SKM-1 treated with dmso at 0.1 percent for 144 hours (cell line): ENCODE measurements around the gene GALNT12.

Source experiments
- DNase-seq: peaks from one replicate; lab custom pipeline; 2025; ENCODE audit not compliant: unreplicated experiment; lab: John Stamatoyannopoulos, UW

GALNT12 gene

GRCh38 chr9:98781588-98782383 lies 25.7 kb upstream of the GALNT12 start:
- no peak for DNase-seq

- no peak for DNase-seq
Observed at GRCh38 chr9:98783518-98784226, 23.8 kb upstream of the GALNT12 start.

- DNase-seq = no peak
Observed at GRCh38 chr9:98784831-98785806, 22.4 kb upstream of the GALNT12 start.

GRCh38 chr9:98786750-98787510 lies 20.5 kb upstream of the GALNT12 start:
- no peak for DNase-seq

DNA sequence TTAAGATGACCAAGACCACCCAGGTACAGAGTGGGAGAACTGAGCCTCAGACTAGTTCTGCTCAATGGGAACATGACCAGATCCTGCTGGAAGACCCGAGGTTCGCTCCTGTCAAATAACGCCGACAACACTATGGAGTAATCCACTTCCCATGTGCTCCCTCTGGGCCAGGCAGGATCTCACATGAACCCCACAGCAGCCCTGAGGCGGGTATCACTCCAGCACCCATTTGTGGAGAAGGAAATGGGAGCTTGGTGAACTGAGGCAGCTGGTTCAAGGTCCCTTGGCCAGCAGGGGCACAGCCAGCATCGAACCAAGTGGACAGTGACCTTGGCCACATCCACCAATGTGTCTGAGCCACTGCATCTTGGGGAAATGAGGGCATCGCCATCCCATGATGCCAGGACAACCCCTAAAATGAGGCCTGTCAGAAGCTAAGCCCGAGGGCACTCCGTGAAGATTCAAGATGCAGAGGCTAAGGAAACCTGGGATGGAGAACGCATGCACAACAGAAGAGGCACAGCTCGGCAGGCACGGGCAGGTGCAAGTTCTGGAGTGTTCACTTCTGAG lies 19.6 kb upstream of the GALNT12 start:
- DNase-seq = no peak

GRCh38 chr9:98789483-98790133 lies 17.9 kb upstream of the GALNT12 start:
- DNase-seq = no peak

- DNase-seq = no peak
Observed at GRCh38 chr9:98790134-98790841, 17.2 kb upstream of the GALNT12 start.

- peak; percentile 44 for DNase-seq
Observed at GRCh38 chr9:98790842-98791607, 16.4 kb upstream of the GALNT12 start.

DNA sequence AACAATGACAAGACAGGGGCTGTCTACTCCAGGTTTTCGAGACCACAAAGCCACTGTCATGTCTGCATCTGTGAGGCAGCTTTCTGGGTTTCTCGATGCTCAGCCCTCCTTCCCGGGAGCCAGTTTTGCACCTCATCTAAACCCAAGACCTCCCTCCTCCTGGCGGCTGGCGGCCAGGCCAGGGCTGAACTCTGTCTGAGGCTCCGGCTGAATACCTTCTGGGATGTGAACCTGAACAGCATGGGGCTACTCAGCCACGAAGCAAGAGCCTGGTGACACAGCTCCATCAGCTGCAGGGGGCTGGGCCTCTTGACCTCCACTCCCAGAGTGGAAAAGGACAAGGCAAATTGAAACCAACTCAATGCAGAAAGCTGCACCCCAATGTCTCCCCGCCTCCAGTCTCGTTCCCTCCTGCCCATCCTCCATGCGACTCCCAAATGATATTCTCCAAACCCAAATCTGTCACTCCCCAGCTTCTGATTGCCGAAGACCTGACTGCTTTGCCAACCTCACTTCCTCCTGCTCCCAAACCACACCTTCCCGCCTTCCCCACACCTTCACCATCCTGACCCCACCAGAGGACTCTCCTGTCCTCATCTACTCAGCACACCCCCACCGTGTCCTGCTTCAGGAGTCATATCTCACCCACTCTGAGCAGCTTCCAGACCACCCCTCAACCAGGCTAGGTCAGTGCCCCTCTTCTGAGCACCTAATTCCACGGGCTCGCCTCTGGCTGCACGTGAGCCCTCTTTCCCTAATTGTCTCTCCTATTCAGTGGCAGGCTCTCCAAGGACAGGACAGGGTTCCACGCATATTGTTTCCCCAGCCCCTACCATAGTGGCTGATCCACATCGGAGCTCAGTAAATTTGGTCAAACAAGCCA lies 15.6 kb upstream of the GALNT12 start:
- DNase-seq = no peak

GRCh38 chr9:98793031-98793430 lies 14.4 kb upstream of the GALNT12 start:
- no peak for DNase-seq

DNA sequence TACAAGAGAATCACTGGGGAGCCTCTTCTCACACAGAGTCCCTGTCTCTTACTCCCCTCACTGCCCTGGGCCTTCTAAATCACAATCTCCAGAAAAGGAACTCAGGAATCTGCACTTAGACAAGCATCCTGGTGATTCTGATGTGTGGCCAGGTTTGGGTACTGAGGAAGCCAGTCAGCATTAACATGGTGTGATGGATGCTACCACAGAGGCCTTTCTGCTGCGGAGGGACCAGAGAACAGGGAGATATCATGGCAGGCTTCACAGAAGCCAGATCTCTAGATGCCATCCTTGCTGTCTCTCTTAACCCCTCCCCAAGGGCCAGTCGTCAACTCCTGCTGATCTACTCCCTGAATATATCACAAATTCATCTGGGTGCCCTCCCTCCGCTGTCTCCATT lies 12.7 kb upstream of the GALNT12 start:
- DNase-seq = no peak

DNA sequence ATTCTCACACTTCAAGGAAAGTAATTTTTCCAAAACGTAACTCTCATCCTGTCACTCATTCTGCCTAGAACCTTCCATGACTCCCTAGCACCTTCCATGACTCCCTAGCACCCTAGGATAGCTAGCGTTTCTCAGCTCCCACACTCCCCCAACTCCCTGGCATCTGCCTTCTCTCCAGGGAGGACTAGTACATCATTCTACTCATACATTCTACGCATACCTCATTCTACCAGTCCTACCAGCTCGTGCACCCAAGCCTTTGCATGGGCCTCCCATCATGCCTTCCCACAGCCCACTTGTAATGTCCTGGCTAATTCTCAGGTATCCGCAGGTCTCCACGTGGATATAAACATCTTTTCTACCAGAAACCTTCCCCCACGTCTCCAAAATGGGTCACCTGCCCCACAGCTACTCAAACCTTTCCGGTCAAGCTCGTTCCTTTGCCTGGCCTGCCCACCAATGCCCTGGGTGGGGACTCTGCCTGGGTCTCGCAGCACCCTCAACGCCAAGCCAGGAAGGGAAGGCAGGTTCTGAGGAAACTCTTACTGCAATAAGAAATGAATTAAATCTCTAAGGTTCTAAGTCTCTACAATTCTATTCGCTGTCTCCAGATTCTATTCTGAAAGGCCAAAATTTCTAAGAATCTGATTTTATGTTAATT lies 12.0 kb upstream of the GALNT12 start:
- DNase-seq = no peak

- DNase-seq = no peak
Observed at GRCh38 chr9:98795970-98796363, 11.5 kb upstream of the GALNT12 start.

DNA sequence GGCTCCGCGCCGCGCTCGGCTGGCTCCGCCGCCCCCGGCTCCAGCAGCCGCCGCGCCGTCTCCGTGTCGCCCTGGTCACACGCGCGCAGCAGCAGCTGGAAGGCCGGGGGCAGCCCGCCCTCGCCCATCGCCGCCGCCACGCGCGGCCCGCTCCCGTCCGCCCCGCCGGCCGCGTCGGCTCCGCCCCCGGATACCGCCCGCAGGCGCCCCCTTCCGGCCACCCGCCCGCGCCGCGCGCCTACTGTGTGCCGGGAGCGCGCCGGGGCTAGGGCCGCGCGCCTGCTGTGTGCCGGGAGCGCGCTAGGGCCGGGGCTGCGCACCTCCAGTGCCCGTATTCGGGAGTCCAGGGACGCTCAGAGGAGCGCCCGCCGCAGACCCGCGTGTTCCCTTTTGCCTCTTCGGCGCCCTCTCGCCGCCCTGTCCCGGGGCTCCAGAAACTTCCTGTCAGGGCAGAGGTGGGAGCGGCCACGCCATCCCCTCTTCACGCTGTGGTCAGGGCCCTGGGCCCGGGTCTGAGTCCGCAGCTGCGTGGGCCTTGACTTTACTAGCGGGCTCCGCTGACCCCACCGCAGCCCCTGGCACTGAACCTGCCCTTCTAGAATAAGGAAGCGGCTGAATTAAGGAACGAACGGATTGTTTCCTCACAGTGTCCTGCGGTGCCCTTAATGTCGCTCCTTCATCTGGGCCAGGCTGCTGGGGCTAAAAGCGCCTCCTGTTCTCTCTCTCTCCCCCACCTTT lies 10.9 kb upstream of the GALNT12 start, which contains the start of gene ANKS6:
ANKS6 (minus strand) TSS at position 192 of the 738 bp plus-strand sequence; CDS start at position 128, 64 bp downstream.
- DNase-seq = peak; percentile 55

- no peak for DNase-seq
Observed at GRCh38 chr9:98797491-98797890, 10.0 kb upstream of the GALNT12 start.

- DNase-seq = no peak
Observed at GRCh38 chr9:98798254-98798653, 9.2 kb upstream of the GALNT12 start.
